SH-SY5Y (cell line): ENCODE measurements around the gene SLC25A21.

Experiments used
- GATA2 ChIP-seq: IDR thresholded peaks from 2 replicates; pipeline ENCODE4 v1.6.1; 2011; ENCODE audit warnings: mild to moderate bottlenecking, low read depth, low read length
- GATA3 ChIP-seq: IDR thresholded peaks from 2 replicates; pipeline ENCODE4 v1.6.1; 2011; ENCODE audit warnings: low read depth, mild to moderate bottlenecking, low read length, moderate library complexity

SLC25A21 gene

GRCh38 chr14:36700651-36701050, 471.8 kb downstream of the SLC25A21 start:
- TF ChIP-seq GATA3: no peak
- no peak for TF ChIP-seq GATA2

GRCh38 chr14:36690311-36691040, 481.9 kb downstream of the SLC25A21 start:
- TF ChIP-seq GATA2 (no peak), GATA3 (no peak)

DNA sequence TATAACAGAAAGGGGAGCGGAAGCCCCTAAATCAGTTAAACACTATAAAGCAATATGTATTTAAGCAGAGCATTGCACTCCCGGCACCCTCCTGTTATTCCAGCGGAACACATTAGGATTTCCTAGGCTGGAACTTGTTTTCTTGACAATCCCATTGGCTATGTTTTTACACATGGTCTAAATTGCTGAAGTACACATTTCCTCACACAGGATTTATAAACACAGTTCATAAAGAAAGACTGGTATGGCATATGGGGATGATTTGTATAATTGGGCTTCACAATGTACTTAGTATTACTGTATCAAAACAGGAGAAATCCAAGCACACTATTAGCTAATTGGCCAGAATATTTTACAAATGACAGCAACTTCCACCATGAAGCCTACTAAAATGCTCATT, 487.5 kb downstream of the SLC25A21 start:
- TF ChIP-seq GATA3: no peak
- no peak for TF ChIP-seq GATA2

- TF ChIP-seq GATA3 (no peak), GATA2 (no peak)
These were observed 489.2 kb downstream of the SLC25A21 start for GRCh38 chr14:36683083-36683724.

DNA sequence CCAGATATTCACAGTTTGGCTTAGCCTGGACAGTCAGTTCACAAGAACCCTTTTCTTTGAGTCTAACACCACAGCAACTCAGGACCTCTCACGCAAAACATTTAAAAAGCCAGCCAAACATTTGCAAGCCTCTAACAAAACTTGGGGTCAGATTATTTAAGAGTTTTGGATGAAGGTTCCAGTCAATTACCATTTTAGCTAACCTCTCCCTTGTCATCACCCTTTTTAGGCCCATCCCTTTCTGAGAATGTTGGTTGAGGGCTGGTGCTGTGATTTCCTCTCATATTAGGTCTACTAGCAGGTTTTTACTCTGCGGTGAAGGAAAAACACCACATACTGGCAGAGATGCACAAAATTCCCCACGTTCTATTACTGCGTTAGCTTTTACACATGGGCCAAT, 490.1 kb downstream of the SLC25A21 start:
- TF ChIP-seq GATA3 (no peak), GATA2 (no peak)

GRCh38 chr14:36676236-36676635, 496.2 kb downstream of the SLC25A21 start:
- TF ChIP-seq GATA2: no peak
- TF ChIP-seq GATA3: no peak

- TF ChIP-seq GATA2 (no peak), GATA3 (no peak)
These were observed 496.8 kb downstream of the SLC25A21 start for GRCh38 chr14:36675581-36675980.

- TF ChIP-seq GATA3: no peak
- TF ChIP-seq GATA2: no peak
These were observed 497.7 kb downstream of the SLC25A21 start for GRCh38 chr14:36674659-36675058.

- no peak for TF ChIP-seq GATA2
- no peak for TF ChIP-seq GATA3
These were observed 500.3 kb downstream of the SLC25A21 start for GRCh38 chr14:36672095-36672494.

DNA sequence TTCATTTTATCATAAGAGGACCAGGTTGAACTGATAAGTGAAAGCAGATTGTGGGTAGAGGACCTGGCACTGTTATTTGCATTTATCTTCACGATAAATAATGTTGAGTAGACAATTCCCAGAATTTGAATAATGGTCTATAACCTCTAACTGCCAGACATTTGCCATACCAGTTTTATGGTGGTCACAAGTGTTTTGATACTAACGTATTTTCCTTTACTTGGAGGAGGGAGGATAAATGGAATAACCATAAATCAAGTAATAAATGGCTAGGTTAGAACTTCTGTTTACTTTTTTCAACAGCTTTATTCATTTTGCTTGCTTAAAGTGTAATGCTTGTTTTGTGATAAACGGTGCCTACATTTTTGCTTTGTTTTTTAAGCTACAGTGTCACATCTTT, 501.3 kb downstream of the SLC25A21 start:
- TF ChIP-seq GATA3 (no peak), GATA2 (no peak)

GRCh38 chr14:36667679-36668078, 504.7 kb downstream of the SLC25A21 start:
- TF ChIP-seq GATA3: no peak
- no peak for TF ChIP-seq GATA2

DNA sequence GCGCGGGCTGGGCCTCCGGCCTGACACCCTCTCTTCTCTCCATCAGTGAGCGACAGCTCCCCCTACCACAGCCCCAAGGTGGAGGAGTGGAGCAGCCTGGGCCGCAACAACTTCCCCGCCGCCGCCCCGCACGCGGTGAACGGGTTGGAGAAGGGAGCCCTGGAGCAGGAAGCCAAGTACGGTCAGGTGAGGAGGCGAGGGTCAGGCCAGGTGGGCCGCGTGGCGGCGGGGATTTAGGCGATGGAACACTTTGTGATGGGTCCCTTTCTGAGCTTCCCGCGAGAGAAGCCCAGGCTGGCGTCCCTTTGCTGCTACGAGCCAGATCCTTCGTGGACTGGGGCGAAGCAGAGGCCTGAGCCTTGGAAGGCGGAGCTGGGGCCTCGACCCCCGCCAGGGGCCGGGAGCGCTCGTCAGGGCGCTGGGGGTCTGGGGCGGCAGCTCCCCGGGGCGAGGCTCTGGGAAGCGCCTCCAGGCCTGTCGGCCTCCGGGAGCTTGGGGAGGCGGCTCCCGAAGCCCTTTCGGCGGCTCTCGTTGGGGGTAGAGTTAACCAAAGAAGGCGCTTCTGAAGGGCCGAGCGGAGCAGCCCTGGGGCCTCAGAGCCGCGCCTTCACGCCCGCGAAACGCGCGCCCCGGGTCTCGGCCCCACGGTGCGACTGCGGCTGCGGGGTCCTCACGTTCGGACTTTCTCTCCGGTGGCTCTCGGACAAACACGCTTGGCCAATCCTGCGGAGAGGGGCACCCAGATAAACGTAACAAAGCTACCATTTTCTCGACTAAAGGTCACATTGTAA, 505.8 kb downstream of the SLC25A21 start:
- TF ChIP-seq GATA3: no peak
- no peak for TF ChIP-seq GATA2

DNA sequence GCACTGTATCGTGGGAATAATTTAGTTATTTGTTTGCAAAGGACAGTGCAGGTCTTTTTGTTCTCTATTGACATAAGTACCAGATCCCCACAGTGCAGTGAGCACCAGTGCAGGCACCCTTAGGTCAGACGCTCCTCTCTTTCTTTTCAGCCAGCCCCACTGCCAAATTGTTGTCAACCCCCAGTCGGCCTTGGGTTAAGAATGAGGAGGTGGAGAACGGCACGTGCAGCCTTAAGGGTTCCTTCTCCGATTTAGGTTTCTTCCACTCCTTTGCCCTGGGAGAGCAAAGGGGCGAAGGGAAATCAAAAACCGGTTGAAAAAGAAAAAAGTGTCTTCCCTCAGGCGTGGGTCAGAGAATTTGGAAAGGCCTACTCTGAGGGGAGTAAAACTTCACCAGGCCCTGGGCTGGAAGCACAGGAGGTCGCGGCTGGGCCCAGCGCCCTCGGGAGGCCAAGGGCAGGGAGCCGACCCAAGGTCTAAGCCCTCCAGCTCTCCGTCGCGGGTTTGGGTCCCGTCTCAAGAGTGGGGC, 506.5 kb downstream of the SLC25A21 start:
- TF ChIP-seq GATA3: no peak
- no peak for TF ChIP-seq GATA2
